K562 (cell line): Measurements from ENCODE around the gene CACNA1I. TPM values are rescaled to one million over a fixed set of nuclear protein-coding genes. Genes with fewer than 3 reads are reported as not detected.

ENCODE experiments used
- MEIS2 ChIP-seq: fragments of 450-650 bp; IDR thresholded peaks from 2 replicates; pipeline ENCODE4 v1.6.1; 2014; ENCODE audit warnings: mild to moderate bottlenecking; ENCODE audit not compliant: partially characterized antibody
- SMAD4 ChIP-seq: fragments of 250-450 bp; sonication (Bioruptor Pico); conservative IDR thresholded peaks from 2 replicates; pipeline ENCODE4 v1.8.0; 2021; ENCODE audit warnings: inconsistent platforms, mild to moderate bottlenecking, moderate library complexity
- ZNF354B ChIP-seq: fragments of 250-450 bp; sonication (Bioruptor Pico); IDR thresholded peaks from 2 replicates; pipeline ENCODE4 v1.4.0; 2020
- ZNF586 ChIP-seq: fragments of 450-650 bp; formaldehyde crosslinking; conservative IDR thresholded peaks from 2 replicates; pipeline ENCODE4 v1.4.0; 2020; ENCODE audit warnings: mild to moderate bottlenecking, moderate library complexity
- polyA plus RNA-seq, 8 experiments: library from polyadenylated mRNA; depleted of rRNA in 4 of 8; stranded (reverse) in 5 of 8; unstranded in 3 of 8; fragments of >200 nt; fragmentation: Nextera tagmentation in 2 of 8; fragmentation: Illumina TruSeq in 1 of 8; extraction: Ambion mirVana in 2 of 8; extraction: Trizol in 1 of 8; gene quantifications; 2 replicates each; pipeline versions ENCODE4 v1.2.1 to v1.2.3, GENCODE V29; 2011 to 2014; ENCODE audit warnings: inconsistent platforms in 1 of 8, missing spikeins in 1 of 8
- total RNA-seq, 7 experiments: library from RNA; depleted of rRNA in 6 of 7; stranded (reverse); fragments of >200 nt in 6 of 7; fragmentation: Illumina TruSeq in 2 of 7; extraction: Trizol in 2 of 7; gene quantifications; 2 replicates each; pipeline versions ENCODE4 v1.2.1 to v1.2.3, GENCODE V29; 2011 to 2021; ENCODE audit warnings: low replicate concordance in 1 of 7
- TF ChIP-seq, protein P1 (sequence below): IDR thresholded peaks from 2 replicates; pipeline ENCODE4 v1.6.1; 2012; ENCODE audit warnings: low read depth, low read length, improper control_type of control experiment, borderline replicate concordance
- TF ChIP-seq, protein P2 (sequence below): sonication (generic); formaldehyde crosslinking; IDR thresholded peaks from 2 replicates; pipeline ENCODE4 v1.8.0; 2022; ENCODE audit warnings: mild to moderate bottlenecking, low read depth, missing genetic modification reagents
- TF ChIP-seq, protein P3 (sequence below): sonication (generic); formaldehyde crosslinking; IDR thresholded peaks from 2 replicates; pipeline ENCODE4 v1.8.1; 2023; ENCODE audit warnings: mild to moderate bottlenecking, missing genetic modification reagents

Gene CACNA1I
- total and polyA plus RNA-seq, 9 of the 15 experiments (the other 6 are each of a cell fraction or from before 2014, with no cell fraction given) = 0.01 to 0.79 (median 0.32) TPM; not detected in 1

DNA sequence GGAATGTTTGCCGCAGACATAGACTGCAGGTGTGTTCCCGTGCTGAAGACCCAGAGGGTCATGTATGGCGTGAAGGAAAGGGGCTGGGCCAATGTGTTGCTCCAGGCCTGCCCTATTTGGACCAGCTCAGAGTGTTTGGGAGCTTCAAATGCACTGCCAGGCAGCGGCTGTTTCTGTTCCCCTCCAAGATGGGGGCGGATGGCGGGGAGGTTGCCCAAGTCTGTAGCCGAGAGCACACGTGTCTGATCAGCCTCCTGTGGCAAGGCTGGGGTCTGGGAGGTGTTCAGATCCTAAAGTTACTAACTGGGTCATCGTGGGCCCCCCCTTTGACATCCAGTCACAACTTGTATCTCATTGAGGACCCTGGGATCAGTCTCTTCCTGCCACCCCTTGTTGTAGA is 45.5 kb downstream of the CACNA1I start (continued):
- TF ChIP-seq, protein P1, sequence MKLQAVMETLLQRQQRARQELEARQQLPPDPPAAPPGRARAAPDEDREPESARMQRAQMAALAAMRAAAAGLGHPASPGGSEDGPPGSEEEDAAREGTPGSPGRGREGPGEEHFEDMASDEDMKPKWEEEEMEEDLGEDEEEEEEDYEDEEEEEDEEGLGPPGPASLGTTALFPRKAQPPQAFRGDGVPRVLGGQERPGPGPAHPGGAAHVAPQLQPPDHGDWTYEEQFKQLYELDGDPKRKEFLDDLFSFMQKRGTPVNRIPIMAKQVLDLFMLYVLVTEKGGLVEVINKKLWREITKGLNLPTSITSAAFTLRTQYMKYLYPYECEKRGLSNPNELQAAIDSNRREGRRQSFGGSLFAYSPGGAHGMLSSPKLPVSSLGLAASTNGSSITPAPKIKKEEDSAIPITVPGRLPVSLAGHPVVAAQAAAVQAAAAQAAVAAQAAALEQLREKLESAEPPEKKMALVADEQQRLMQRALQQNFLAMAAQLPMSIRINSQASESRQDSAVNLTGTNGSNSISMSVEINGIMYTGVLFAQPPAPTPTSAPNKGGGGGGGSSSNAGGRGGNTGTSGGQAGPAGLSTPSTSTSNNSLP = no peak
- TF ChIP-seq ZNF354B = no peak
- TF ChIP-seq MEIS2 = no peak
- TF ChIP-seq, protein P2, sequence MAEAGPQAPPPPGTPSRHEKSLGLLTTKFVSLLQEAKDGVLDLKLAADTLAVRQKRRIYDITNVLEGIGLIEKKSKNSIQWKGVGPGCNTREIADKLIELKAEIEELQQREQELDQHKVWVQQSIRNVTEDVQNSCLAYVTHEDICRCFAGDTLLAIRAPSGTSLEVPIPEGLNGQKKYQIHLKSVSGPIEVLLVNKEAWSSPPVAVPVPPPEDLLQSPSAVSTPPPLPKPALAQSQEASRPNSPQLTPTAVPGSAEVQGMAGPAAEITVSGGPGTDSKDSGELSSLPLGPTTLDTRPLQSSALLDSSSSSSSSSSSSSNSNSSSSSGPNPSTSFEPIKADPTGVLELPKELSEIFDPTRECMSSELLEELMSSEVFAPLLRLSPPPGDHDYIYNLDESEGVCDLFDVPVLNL (CRISPR knock-in tag) = no peak
- TF ChIP-seq, protein P3, sequence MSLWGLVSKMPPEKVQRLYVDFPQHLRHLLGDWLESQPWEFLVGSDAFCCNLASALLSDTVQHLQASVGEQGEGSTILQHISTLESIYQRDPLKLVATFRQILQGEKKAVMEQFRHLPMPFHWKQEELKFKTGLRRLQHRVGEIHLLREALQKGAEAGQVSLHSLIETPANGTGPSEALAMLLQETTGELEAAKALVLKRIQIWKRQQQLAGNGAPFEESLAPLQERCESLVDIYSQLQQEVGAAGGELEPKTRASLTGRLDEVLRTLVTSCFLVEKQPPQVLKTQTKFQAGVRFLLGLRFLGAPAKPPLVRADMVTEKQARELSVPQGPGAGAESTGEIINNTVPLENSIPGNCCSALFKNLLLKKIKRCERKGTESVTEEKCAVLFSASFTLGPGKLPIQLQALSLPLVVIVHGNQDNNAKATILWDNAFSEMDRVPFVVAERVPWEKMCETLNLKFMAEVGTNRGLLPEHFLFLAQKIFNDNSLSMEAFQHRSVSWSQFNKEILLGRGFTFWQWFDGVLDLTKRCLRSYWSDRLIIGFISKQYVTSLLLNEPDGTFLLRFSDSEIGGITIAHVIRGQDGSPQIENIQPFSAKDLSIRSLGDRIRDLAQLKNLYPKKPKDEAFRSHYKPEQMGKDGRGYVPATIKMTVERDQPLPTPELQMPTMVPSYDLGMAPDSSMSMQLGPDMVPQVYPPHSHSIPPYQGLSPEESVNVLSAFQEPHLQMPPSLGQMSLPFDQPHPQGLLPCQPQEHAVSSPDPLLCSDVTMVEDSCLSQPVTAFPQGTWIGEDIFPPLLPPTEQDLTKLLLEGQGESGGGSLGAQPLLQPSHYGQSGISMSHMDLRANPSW (CRISPR knock-in tag) = no peak
- TF ChIP-seq SMAD4 (CRISPR knock-in tag) = no peak
- no peak for TF ChIP-seq ZNF586 (CRISPR knock-in tag)
